CD4-positive, CD25-positive, alpha-beta regulatory T cell (primary cell): ENCODE measurements around the gene CPNE9. TPM values are rescaled to one million over a fixed set of nuclear protein-coding genes. Genes with fewer than 3 reads are reported as not detected.

Source experiments
- ATAC-seq, 2 donors: fragments of 150-1000 bp; cut with Tn5 transposase; one replicate each; pipeline ENCODE4 v1.10.0; 2021; ENCODE audit warnings: low read depth in 2 of 2, moderate number of reproducible peaks in 2 of 2, moderate library complexity in 1 of 2
- DNase-seq, 3 donors: peaks; one replicate each; pipeline versions ENCODE4 v3.0.0 to v3.0.0-alpha.2; 2012 to 2022; ENCODE audit warnings: mixed read lengths in 1 of 3
- H3K27ac ChIP-seq: one replicate; pipeline ENCODE4 v1.7.0; 2013; ENCODE audit warnings: mild to moderate bottlenecking, low read length; ENCODE audit not compliant: insufficient read depth, poor library complexity, severe bottlenecking
- H3K27me3 ChIP-seq: one replicate; pipeline ENCODE4 v1.7.0; 2013; ENCODE audit warnings: low read length; ENCODE audit not compliant: control insufficient read depth, insufficient read depth
- H3K36me3 ChIP-seq: one replicate; pipeline ENCODE4 v1.7.0; 2013; ENCODE audit warnings: mild to moderate bottlenecking, low read length, moderate library complexity; ENCODE audit not compliant: control insufficient read depth, insufficient read depth
- H3K4me1 ChIP-seq: 2 replicates; pipeline ENCODE4 v1.7.0; 2013; ENCODE audit warnings: mild to moderate bottlenecking, low read length; ENCODE audit not compliant: insufficient read depth, control insufficient read depth, poor library complexity, severe bottlenecking
- H3K4me3 ChIP-seq: one replicate; pipeline ENCODE4 v1.7.0; 2013; ENCODE audit warnings: low read depth, mild to moderate bottlenecking, low read length, moderate library complexity
- H3K9me3 ChIP-seq, 2 experiments: 1 replicate in 1 of 2; 2 replicates in 1 of 2; pipeline ENCODE4 v1.7.0; 2013; ENCODE audit warnings: low read length in 2 of 2, mild to moderate bottlenecking in 1 of 2, moderate library complexity in 1 of 2; ENCODE audit not compliant: control insufficient read depth in 2 of 2
- H3K27ac Mint-ChIP-seq, 3 donors: one replicate each; pipeline ENCODE4 v1.8.0; 2020 to 2022; ENCODE audit warnings: mild to moderate bottlenecking in 3 of 3, mixed read lengths in 3 of 3, moderate library complexity in 2 of 3
- H3K27me3 Mint-ChIP-seq: one replicate; pipeline ENCODE4 v1.8.0; 2022; ENCODE audit warnings: mild to moderate bottlenecking, mixed read lengths
- H3K36me3 Mint-ChIP-seq: one replicate; pipeline ENCODE4 v1.8.0; 2020; ENCODE audit warnings: mixed read lengths
- H3K4me1 Mint-ChIP-seq, 4 donors: one replicate each; pipeline ENCODE4 v1.8.0; 2020 to 2022; ENCODE audit warnings: mixed read lengths in 4 of 4, mild to moderate bottlenecking in 1 of 4
- H3K4me3 Mint-ChIP-seq, 4 donors: one replicate each; pipeline ENCODE4 v1.8.0; 2020 to 2022; ENCODE audit warnings: mild to moderate bottlenecking in 4 of 4, mixed read lengths in 4 of 4, moderate library complexity in 3 of 4
- H3K9me3 Mint-ChIP-seq, 7 donors: one replicate each; pipeline ENCODE4 v1.8.0; 2020 to 2022; ENCODE audit warnings: mixed read lengths in 7 of 7, mild to moderate bottlenecking in 3 of 7, moderate library complexity in 2 of 7
- polyA plus RNA-seq, 4 donors: library from polyadenylated mRNA; unstranded; fragments of 300-500 nt; fragmentation: Illumina TruSeq; gene quantifications; one replicate each; pipeline ENCODE4 v1.2.3, GENCODE V29; 2021
- total RNA-seq: library from RNA; stranded (reverse); gene quantifications from one replicate; pipeline ENCODE4 v1.2.3, GENCODE V29; 2022

The CPNE9 gene
- total and polyA plus RNA-seq, 5 donors from 2014 or later, result not detected

DNA sequence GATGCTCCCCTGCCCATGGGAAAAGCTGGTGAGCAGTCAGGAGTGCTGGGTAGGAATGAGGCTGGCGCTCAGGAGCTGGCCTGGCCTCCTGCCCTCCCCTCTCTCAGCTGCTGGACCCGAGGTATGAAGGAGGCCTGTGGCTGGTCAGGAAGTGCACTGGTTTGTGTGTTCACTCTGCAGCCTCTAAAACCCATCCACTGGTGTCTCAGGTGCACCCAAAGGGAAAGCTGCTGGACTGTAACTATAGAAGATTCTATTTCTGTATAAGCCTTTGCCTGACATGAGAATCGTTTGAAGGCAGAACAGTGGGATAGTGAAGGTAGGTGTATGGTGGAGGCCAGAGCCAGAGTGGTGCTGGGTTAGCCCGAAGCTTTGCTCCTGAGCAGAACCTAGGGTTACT, 5.7 kb upstream of the CPNE9 start:
- Mint-ChIP-seq H3K27me3 (no peaks in the 10 kb centered on the region), H3K4me1 (peaks cover 0 to 1% (median 0%) of the 10 kb centered on the region in 4 donors), H3K9me3 (no peaks in the 10 kb centered on the region), H3K36me3 (peaks cover 71% of the 10 kb centered on the region), H3K4me3 (no peak overlapping the region), H3K27ac (no peak overlapping the region)
- Histone ChIP-seq H3K27ac (no peak overlapping the region), H3K4me1 (no peaks in the 10 kb centered on the region), H3K4me3 (no peak overlapping the region), H3K36me3 (peaks cover 75% of the 10 kb centered on the region), H3K9me3 (no peaks in the 10 kb centered on the region), H3K27me3 (no peaks in the 10 kb centered on the region)
- no peak for DNase-seq
- no peak for ATAC-seq

DNA sequence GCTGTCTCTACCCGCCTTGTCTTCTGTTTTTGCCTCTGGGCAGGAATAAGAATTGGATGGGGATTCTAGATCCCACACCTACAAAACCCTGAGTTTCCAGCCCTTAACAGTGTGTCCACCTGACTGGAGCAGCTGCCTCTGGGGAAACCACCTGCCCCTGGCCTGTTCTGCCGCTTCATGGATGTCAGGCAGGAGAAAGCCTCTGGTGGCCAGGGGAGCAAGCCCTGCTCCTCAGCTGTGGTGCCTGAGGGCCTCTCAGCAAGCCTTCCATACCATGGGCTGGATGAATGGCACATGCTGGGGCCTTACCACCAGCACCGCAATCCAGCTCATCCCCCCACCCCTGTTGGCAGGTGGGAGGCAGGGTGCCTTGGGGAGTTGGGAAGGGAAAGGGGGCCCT, 5.3 kb upstream of the CPNE9 start:
- no peak for DNase-seq
- Mint-ChIP-seq H3K9me3 (no peaks in the 10 kb centered on the region), H3K36me3 (peaks cover 71% of the 10 kb centered on the region)

DNA sequence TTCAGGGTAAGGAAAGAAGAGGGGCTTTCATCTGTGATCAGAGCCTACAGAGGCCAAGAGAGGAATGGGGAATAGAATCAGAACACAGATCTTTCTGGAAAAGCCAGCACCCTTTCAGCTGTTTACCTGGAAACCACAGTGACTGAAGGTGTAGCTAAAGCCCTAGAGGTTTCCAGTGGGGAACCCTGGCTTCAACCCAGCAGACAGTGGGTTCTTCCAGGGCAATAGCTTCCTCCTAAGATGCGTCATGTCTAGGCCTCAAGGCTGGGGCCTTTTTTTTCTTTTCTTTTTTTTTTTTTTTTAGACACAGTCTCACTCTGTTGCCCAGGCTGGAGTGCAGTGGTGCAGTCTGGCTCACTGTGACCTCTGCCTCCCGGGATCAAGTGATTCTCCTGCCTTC, 3.1 kb upstream of the CPNE9 start:
- no peak for DNase-seq
- Mint-ChIP-seq H3K4me3 (no peak overlapping the region), H3K27me3 (peaks cover 7% of the 10 kb centered on the region), H3K4me1 (peaks cover 0 to 20% (median 0%) of the 10 kb centered on the region in 4 donors), H3K27ac (no peak overlapping the region), H3K9me3 (no peaks in the 10 kb centered on the region), H3K36me3 (peaks cover 55% of the 10 kb centered on the region)
- Histone ChIP-seq H3K4me1 (peaks cover 13% of the 10 kb centered on the region), H3K36me3 (peaks cover 53% of the 10 kb centered on the region), H3K9me3 (no peaks in the 10 kb centered on the region), H3K27ac (no peak overlapping the region), H3K27me3 (peaks cover 2% of the 10 kb centered on the region), H3K4me3 (no peak overlapping the region)
- ATAC-seq, result no peak

More for the DNA sequence above, 5.3 kb upstream of the CPNE9 start:
- Histone ChIP-seq H3K27ac (no peak overlapping the region), H3K4me3 (no peak overlapping the region), H3K27me3 (peaks cover under 1% of the 10 kb centered on the region), H3K36me3 (peaks cover 74% of the 10 kb centered on the region), H3K4me1 (no peaks in the 10 kb centered on the region), H3K9me3 (no peaks in the 10 kb centered on the region)
- no peak overlapping the region for H3K4me3 Mint-ChIP-seq
- H3K4me1 Mint-ChIP-seq, result peaks cover 0 to 5% (median 0%) of the 10 kb centered on the region in 4 donors
- ATAC-seq, result no peak
- no peak overlapping the region for H3K27ac Mint-ChIP-seq
- no peaks in the 10 kb centered on the region for H3K27me3 Mint-ChIP-seq

DNA sequence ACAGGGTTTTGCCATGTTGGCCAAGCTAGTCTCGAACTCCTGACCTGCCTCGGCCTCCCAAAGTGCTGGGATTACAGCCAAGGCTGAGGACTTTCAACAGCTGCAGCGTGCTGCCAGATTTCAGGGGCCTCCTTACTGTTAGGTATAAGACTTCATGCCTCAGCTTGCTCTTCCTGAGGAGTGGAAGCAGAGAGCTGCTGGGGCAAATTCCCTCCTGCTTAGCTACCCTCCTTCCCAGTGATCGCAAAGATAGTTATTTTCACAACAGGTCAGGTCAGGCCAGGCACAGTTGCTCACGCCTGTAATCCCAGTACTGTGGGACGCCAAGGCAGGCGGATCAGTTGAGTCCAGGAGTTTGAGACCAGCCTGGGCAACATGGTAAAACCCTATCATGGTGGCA, 2.6 kb upstream of the CPNE9 start:
- Mint-ChIP-seq H3K36me3 (peaks cover 53% of the 10 kb centered on the region), H3K4me3 (peak overlapping the region in 1 of 4 donors; percentile 22), H3K4me1 (peaks cover 0 to 21% (median 0%) of the 10 kb centered on the region in 4 donors), H3K9me3 (no peaks in the 10 kb centered on the region), H3K27me3 (peaks cover 11% of the 10 kb centered on the region), H3K27ac (no peak overlapping the region)
- Histone ChIP-seq H3K4me3 (no peak overlapping the region), H3K27ac (no peak overlapping the region), H3K4me1 (peaks cover 13% of the 10 kb centered on the region), H3K9me3 (no peaks in the 10 kb centered on the region), H3K36me3 (peaks cover 50% of the 10 kb centered on the region), H3K27me3 (peaks cover 2% of the 10 kb centered on the region)
- no peak for ATAC-seq
- DNase-seq, result no peak

DNA sequence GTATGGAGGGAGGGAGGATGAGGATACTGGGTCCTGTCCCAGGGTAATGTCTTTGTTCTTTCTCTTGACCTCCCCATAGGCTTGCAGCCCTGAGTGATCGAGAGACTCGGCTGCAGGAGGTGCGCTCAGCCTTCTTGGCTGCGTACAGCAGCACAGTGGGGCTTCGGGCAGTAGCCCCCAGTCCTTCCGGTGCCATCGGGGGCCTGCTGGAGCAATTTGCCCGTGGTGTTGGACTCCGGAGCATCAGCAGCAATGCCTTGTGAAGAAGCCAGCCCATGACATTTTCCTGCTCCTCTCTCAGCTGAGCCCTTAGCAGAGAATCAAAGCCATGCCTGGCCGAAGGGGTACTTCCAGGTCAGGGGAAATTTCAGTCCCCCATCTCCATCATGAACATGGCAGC, 1.9 kb upstream of the CPNE9 start:
- H3K9me3 Mint-ChIP-seq, result no peaks in the 10 kb centered on the region
- ATAC-seq (no peak), DNase-seq (no peak)
- no peak overlapping the region for H3K4me3 Mint-ChIP-seq
- H3K36me3 ChIP-seq, result peaks cover 47% of the 10 kb centered on the region
- H3K4me1 ChIP-seq, result peaks cover 13% of the 10 kb centered on the region
- peaks cover 0 to 25% (median 0%) of the 10 kb centered on the region in 4 donors for H3K4me1 Mint-ChIP-seq
- peaks cover 2% of the 10 kb centered on the region for H3K27me3 ChIP-seq
- H3K4me3 ChIP-seq, result no peak overlapping the region
- H3K27ac Mint-ChIP-seq, result no peak overlapping the region
- H3K27me3 Mint-ChIP-seq, result peaks cover 15% of the 10 kb centered on the region
- H3K36me3 Mint-ChIP-seq, result peaks cover 56% of the 10 kb centered on the region
- no peaks in the 10 kb centered on the region for H3K9me3 ChIP-seq
- H3K27ac ChIP-seq, result no peak overlapping the region

DNA sequence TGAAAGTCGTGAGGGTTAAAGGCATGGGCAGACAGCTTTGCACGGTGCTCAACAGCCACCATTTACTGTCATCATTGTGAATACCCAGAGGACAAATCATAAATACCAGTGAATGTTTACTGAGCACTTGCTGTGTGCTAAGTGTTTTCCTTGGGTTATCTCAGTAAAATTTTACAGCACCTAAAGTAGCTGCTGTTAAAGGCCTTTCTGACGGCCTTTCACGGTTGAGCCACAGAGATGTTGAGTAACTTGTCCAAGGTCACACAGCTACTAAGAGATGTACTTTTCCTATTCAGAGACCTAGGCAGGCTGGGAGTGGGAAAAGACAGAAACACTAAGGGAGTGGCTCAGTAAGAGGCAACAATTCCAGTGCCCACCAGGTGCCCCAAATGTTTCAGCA, 393 bp upstream of the CPNE9 start:
- peaks cover 2% of the 10 kb centered on the region for H3K27me3 ChIP-seq
- DNase-seq (no peak), ATAC-seq (no peak)
- H3K4me1 ChIP-seq, result peaks cover 13% of the 10 kb centered on the region
- no peaks in the 10 kb centered on the region for H3K9me3 ChIP-seq
- H3K27ac ChIP-seq, result no peak overlapping the region
- peaks cover 49% of the 10 kb centered on the region for H3K36me3 Mint-ChIP-seq
- H3K27me3 Mint-ChIP-seq, result peaks cover 15% of the 10 kb centered on the region
- H3K9me3 Mint-ChIP-seq, result peaks cover 0 to 5% (median 0%) of the 10 kb centered on the region in 7 donors
- peak overlapping the region in 2 of 4 donors; percentile 22 to 49 for H3K4me3 Mint-ChIP-seq
- no peak overlapping the region for H3K27ac Mint-ChIP-seq
- H3K36me3 ChIP-seq, result peaks cover 31% of the 10 kb centered on the region
- peaks cover 0 to 25% (median 0%) of the 10 kb centered on the region in 4 donors for H3K4me1 Mint-ChIP-seq
- H3K4me3 ChIP-seq, result no peak overlapping the region

GRCh38 chr3:9704347-9705322, 1.0 kb downstream of the CPNE9 start:
- Mint-ChIP-seq H3K36me3 (peaks cover 41% of the 10 kb centered on the region), H3K9me3 (peaks cover 0 to 5% (median 0%) of the 10 kb centered on the region in 7 donors), H3K27me3 (peaks cover 15% of the 10 kb centered on the region), H3K4me1 (peaks cover 0 to 25% (median 0%) of the 10 kb centered on the region in 4 donors), H3K27ac (no peak overlapping the region), H3K4me3 (peak overlapping the region in 2 of 4 donors; percentile 53 to 72)
- ATAC-seq (peak in 1 of 2 donors; percentile 43), DNase-seq (peak in 1 of 3 donors; percentile 14)
- H3K27me3 ChIP-seq, result peaks cover 2% of the 10 kb centered on the region
- peaks cover 13% of the 10 kb centered on the region for H3K4me1 ChIP-seq
- H3K9me3 ChIP-seq, result no peaks in the 10 kb centered on the region
- no peak overlapping the region for H3K4me3 ChIP-seq
- no peak overlapping the region for H3K27ac ChIP-seq
- H3K36me3 ChIP-seq, result peaks cover 27% of the 10 kb centered on the region
